ENCODE data around the gene PEX11G. TPM values are rescaled to one million over a fixed set of nuclear protein-coding genes. Genes with fewer than 3 reads are reported as not detected.

PEX11G gene
- total and polyA plus RNA-seq, 9 of the 15 experiments (the other 6 are each of a cell fraction or from before 2014, with no cell fraction given): 0.07 to 3.2 (median 0.70) TPM; not detected in 1

DNA sequence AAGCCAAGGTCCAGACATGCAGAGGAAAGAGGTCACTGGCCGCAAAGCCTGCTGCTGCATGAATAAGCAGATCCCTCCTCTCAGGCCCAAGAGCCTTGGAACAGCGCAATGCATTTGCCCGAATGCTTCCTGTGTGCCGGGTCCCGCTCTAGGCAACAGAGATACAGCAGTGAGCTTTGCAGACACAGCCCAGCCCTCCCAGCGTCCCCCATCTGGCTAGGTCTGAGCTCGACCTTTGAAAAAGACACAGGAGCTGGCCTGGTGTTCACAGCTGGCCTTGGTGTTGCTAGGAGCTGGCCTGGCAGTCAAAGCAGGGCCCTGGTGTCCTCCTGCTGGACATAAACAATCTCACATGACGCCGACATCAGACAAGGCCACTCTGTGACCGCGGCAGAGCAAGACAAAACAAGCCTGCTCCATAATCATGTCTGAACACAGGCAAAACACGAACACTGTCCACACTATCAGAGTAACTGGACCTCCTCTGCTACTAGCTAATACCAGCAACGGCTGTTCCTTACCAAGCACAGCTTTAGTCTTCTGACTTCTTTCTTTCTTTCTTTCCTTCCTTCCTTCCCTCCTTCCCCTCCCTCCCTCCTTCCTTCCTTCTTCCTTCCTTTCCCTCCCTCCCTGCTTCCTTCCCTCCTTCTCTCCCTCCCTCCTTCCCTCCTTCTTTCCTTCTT, 5.7 kb upstream of the PEX11G start (continued):
- TF ChIP-seq, protein P1, sequence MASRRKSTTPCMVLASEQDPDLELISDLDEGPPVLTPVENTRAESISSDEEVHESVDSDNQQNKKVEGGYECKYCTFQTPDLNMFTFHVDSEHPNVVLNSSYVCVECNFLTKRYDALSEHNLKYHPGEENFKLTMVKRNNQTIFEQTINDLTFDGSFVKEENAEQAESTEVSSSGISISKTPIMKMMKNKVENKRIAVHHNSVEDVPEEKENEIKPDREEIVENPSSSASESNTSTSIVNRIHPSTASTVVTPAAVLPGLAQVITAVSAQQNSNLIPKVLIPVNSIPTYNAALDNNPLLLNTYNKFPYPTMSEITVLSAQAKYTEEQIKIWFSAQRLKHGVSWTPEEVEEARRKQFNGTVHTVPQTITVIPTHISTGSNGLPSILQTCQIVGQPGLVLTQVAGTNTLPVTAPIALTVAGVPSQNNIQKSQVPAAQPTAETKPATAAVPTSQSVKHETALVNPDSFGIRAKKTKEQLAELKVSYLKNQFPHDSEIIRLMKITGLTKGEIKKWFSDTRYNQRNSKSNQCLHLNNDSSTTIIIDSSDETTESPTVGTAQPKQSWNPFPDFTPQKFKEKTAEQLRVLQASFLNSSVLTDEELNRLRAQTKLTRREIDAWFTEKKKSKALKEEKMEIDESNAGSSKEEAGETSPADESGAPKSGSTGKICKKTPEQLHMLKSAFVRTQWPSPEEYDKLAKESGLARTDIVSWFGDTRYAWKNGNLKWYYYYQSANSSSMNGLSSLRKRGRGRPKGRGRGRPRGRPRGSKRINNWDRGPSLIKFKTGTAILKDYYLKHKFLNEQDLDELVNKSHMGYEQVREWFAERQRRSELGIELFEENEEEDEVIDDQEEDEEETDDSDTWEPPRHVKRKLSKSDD (conservative IDR thresholded peaks at IDR 0.05; ENCODE audit: low read length): no peak
- TF ChIP-seq, protein P2, sequence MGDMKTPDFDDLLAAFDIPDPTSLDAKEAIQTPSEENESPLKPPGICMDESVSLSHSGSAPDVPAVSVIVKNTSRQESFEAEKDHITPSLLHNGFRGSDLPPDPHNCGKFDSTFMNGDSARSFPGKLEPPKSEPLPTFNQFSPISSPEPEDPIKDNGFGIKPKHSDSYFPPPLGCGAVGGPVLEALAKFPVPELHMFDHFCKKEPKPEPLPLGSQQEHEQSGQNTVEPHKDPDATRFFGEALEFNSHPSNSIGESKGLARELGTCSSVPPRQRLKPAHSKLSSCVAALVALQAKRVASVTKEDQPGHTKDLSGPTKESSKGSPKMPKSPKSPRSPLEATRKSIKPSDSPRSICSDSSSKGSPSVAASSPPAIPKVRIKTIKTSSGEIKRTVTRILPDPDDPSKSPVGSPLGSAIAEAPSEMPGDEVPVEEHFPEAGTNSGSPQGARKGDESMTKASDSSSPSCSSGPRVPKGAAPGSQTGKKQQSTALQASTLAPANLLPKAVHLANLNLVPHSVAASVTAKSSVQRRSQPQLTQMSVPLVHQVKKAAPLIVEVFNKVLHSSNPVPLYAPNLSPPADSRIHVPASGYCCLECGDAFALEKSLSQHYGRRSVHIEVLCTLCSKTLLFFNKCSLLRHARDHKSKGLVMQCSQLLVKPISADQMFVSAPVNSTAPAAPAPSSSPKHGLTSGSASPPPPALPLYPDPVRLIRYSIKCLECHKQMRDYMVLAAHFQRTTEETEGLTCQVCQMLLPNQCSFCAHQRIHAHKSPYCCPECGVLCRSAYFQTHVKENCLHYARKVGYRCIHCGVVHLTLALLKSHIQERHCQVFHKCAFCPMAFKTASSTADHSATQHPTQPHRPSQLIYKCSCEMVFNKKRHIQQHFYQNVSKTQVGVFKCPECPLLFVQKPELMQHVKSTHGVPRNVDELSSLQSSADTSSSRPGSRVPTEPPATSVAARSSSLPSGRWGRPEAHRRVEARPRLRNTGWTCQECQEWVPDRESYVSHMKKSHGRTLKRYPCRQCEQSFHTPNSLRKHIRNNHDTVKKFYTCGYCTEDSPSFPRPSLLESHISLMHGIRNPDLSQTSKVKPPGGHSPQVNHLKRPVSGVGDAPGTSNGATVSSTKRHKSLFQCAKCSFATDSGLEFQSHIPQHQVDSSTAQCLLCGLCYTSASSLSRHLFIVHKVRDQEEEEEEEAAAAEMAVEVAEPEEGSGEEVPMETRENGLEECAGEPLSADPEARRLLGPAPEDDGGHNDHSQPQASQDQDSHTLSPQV (IDR thresholded peaks at IDR 0.05): peak; percentile 84
- TF ChIP-seq, protein P3, sequence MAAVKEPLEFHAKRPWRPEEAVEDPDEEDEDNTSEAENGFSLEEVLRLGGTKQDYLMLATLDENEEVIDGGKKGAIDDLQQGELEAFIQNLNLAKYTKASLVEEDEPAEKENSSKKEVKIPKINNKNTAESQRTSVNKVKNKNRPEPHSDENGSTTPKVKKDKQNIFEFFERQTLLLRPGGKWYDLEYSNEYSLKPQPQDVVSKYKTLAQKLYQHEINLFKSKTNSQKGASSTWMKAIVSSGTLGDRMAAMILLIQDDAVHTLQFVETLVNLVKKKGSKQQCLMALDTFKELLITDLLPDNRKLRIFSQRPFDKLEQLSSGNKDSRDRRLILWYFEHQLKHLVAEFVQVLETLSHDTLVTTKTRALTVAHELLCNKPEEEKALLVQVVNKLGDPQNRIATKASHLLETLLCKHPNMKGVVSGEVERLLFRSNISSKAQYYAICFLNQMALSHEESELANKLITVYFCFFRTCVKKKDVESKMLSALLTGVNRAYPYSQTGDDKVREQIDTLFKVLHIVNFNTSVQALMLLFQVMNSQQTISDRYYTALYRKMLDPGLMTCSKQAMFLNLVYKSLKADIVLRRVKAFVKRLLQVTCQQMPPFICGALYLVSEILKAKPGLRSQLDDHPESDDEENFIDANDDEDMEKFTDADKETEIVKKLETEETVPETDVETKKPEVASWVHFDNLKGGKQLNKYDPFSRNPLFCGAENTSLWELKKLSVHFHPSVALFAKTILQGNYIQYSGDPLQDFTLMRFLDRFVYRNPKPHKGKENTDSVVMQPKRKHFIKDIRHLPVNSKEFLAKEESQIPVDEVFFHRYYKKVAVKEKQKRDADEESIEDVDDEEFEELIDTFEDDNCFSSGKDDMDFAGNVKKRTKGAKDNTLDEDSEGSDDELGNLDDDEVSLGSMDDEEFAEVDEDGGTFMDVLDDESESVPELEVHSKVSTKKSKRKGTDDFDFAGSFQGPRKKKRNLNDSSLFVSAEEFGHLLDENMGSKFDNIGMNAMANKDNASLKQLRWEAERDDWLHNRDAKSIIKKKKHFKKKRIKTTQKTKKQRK (IDR thresholded peaks at IDR 0.05; ENCODE audit: borderline replicate concordance, low read depth, low read length): no peak
- TF ChIP-seq HDAC1 (IDR thresholded peaks at IDR 0.05) (peak in 1 of 2 experiments; percentile 77; a peak in 2 of 4 replicates), SMAD3 (CRISPR knock-in tag; conservative IDR thresholded peaks at IDR 0.05) (no peak), NFRKB (IDR thresholded peaks at IDR 0.05; ENCODE audit: low read depth) (peak; percentile 66; the same call in 1 of the 2 replicates), PML (IDR thresholded peaks at IDR 0.05; ENCODE audit: low read length) (no peak), LCOR (CRISPR knock-in tag; IDR thresholded peaks at IDR 0.05) (no peak), TEAD2 (tag; IDR thresholded peaks at IDR 0.05) (no peak), DPF2 (IDR thresholded peaks at IDR 0.05) (peak; percentile 46; the same call in 1 of the 2 replicates), BRF1 (IDR thresholded peaks at IDR 0.05; ENCODE audit: borderline replicate concordance, extremely low read depth, insufficient read length) (no peak), ESRRB (CRISPR knock-in tag; IDR thresholded peaks at IDR 0.05; ENCODE audit: borderline replicate concordance) (no peak)
- TF ChIP-seq, protein P4, sequence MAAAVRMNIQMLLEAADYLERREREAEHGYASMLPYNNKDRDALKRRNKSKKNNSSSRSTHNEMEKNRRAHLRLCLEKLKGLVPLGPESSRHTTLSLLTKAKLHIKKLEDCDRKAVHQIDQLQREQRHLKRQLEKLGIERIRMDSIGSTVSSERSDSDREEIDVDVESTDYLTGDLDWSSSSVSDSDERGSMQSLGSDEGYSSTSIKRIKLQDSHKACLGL (CRISPR knock-in tag; IDR thresholded peaks at IDR 0.05; ENCODE audit: borderline replicate concordance, poor library complexity, severe bottlenecking): no peak
- TF ChIP-seq, protein P5, sequence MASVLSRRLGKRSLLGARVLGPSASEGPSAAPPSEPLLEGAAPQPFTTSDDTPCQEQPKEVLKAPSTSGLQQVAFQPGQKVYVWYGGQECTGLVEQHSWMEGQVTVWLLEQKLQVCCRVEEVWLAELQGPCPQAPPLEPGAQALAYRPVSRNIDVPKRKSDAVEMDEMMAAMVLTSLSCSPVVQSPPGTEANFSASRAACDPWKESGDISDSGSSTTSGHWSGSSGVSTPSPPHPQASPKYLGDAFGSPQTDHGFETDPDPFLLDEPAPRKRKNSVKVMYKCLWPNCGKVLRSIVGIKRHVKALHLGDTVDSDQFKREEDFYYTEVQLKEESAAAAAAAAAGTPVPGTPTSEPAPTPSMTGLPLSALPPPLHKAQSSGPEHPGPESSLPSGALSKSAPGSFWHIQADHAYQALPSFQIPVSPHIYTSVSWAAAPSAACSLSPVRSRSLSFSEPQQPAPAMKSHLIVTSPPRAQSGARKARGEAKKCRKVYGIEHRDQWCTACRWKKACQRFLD (CRISPR knock-in tag; IDR thresholded peaks at IDR 0.05): peak; percentile 55; the same call in 1 of the 2 replicates

Measured in K562 (cell line).